Gastroesophageal sphincter (tissue), 4 donors: ENCODE measurements around the gene SIGLEC6. TPM values are rescaled to one million over a fixed set of nuclear protein-coding genes. Genes with fewer than 3 reads are reported as not detected.

ENCODE experiments used
- ATAC-seq: fragments of 150-250 bp; one replicate; pipeline ENCODE4 v1.9.1; 2016; ENCODE audit warnings: mild to moderate bottlenecking, moderate library complexity
- H3K27ac ChIP-seq, 4 donors: fragments of 200-600 bp; sonication (generic) in 3 of 4; 1 replicate in 3 of 4; 2 replicates in 1 of 4; pipeline ENCODE4 v1.5.1; 2016 to 2019
- H3K27me3 ChIP-seq: fragments of 200-600 bp; sonication (generic); one replicate; pipeline ENCODE4 v1.5.1; 2019
- H3K36me3 ChIP-seq, 2 donors: fragments of 200-600 bp; sonication (generic); one replicate each; pipeline ENCODE4 v1.5.1; 2019; ENCODE audit warnings: control low read depth in 1 of 2
- H3K4me1 ChIP-seq, 3 donors: fragments of 200-600 bp; sonication (generic); 1 replicate in 2 of 3; 2 replicates in 1 of 3; pipeline ENCODE4 v1.5.1; 2016 to 2019; ENCODE audit warnings: control low read depth in 2 of 3
- H3K4me3 ChIP-seq, 2 donors: fragments of 200-600 bp; sonication (generic); one replicate each; pipeline ENCODE4 v1.5.1; 2019; ENCODE audit warnings: mild to moderate bottlenecking in 1 of 2, moderate library complexity in 1 of 2
- H3K9me3 ChIP-seq, 3 donors: fragments of 200-600 bp; sonication (generic); one replicate each; pipeline ENCODE4 v1.5.1; 2017 to 2019; ENCODE audit warnings: control low read depth in 2 of 3
- CTCF ChIP-seq, 4 experiments: fragments of 200-600 bp in 2 of 4; fragments of 450-650 bp in 2 of 4; sonication (generic) in 1 of 4; IDR thresholded peaks; one replicate each; pipeline ENCODE4 v1.5.1; 2017 to 2019; ENCODE audit warnings: antibody characterized with exemption in 4 of 4, mild to moderate bottlenecking in 2 of 4, moderate library complexity in 2 of 4
- EP300 ChIP-seq: sonication (generic); formaldehyde crosslinking; IDR thresholded peaks from one replicate; pipeline ENCODE4 v1.6.1; 2017; ENCODE audit warnings: antibody characterized with exemption, mild to moderate bottlenecking
- POLR2A ChIP-seq, 2 donors: fragments of 450-650 bp; IDR thresholded peaks; one replicate each; pipeline ENCODE4 v1.6.1; 2017; ENCODE audit warnings: antibody characterized with exemption in 2 of 2, mild to moderate bottlenecking in 2 of 2, moderate library complexity in 1 of 2
- POLR2AphosphoS5 ChIP-seq: sonication (generic); formaldehyde crosslinking; IDR thresholded peaks from one replicate; pipeline ENCODE4 v1.6.1; 2017; ENCODE audit warnings: antibody characterized with exemption
- WGBS, 2 donors: methylation state at CpG; one replicate each; pipeline ENCODE4 v1.1.5; 2018; ENCODE audit warnings: low coverage in 1 of 2; 5-methylcytosine and 5-hydroxymethylcytosine counted together
- total RNA-seq, 4 donors: library from RNA; depleted of rRNA; stranded (reverse); fragments of >200 nt; gene quantifications; one replicate each; pipeline ENCODE4 v1.1.0, GENCODE V29; 2016

The SIGLEC6 gene
- total RNA-seq, 4 donors from 2014 or later, result 0.59 to 3.9 (median 3.1) TPM

- TF ChIP-seq EP300 (no peak), CTCF (IDR thresholded peaks at IDR 0.05) (no peak), POLR2AphosphoS5 (no peak), POLR2A (IDR thresholded peaks at IDR 0.05) (no peak)
- ATAC-seq, result no peak
- H3K4me3 ChIP-seq, result no peak overlapping the region
- H3K36me3 ChIP-seq, result no peaks in the 10 kb centered on the region
- peaks cover 0 to 9% (median 0%) of the 10 kb centered on the region in 3 donors for H3K9me3 ChIP-seq
- peaks cover 48% of the 10 kb centered on the region for H3K27me3 ChIP-seq
- no peaks in the 10 kb centered on the region for H3K4me1 ChIP-seq
- WGBS, 2 donors, result 30 to 40% methylated on average over 2 of the region's 2 CpGs
- no peak overlapping the region for H3K27ac ChIP-seq
Measured at GRCh38 chr19:51513968-51514367, 17.5 kb downstream of the SIGLEC6 start.

- TF ChIP-seq POLR2AphosphoS5 (no peak), POLR2A (IDR thresholded peaks at IDR 0.05) (no peak), CTCF (IDR thresholded peaks at IDR 0.05) (no peak), EP300 (no peak)
- peaks cover 46% of the 10 kb centered on the region for H3K27me3 ChIP-seq
- 6 to 10% methylated on average over 5 to 6 of the region's 6 CpGs for WGBS, 2 donors
Measured at GRCh38 chr19:51511353-51511752, 20.1 kb downstream of the SIGLEC6 start.

GRCh38 chr19:51509823-51510660, 21.4 kb downstream of the SIGLEC6 start:
- WGBS, 2 donors, result 23 to 56% methylated on average over 4 to 6 of the region's 7 CpGs
- H3K27me3 ChIP-seq, result peaks cover 46% of the 10 kb centered on the region
- no peak overlapping the region for H3K4me3 ChIP-seq
- no peaks in the 10 kb centered on the region for H3K36me3 ChIP-seq
- H3K9me3 ChIP-seq, result peaks cover 0 to 2% (median 0%) of the 10 kb centered on the region in 3 donors
- no peak for ATAC-seq
- H3K27ac ChIP-seq, result no peak overlapping the region
- no peak for TF ChIP-seq POLR2A (IDR thresholded peaks at IDR 0.05)
- TF ChIP-seq POLR2AphosphoS5, result no peak
- no peak for TF ChIP-seq EP300
- TF ChIP-seq CTCF (IDR thresholded peaks at IDR 0.05), result no peak
- H3K4me1 ChIP-seq, result no peaks in the 10 kb centered on the region

More at GRCh38 chr19:51511353-51511752, 20.1 kb downstream of the SIGLEC6 start:
- Histone ChIP-seq H3K27ac (no peak overlapping the region), H3K9me3 (no peaks in the 10 kb centered on the region), H3K4me1 (no peaks in the 10 kb centered on the region), H3K4me3 (no peak overlapping the region), H3K36me3 (no peaks in the 10 kb centered on the region)
- ATAC-seq, result no peak

- WGBS, 2 donors, result 44 to 92% methylated on average over 1 to 3 of the region's 3 CpGs
- no peak overlapping the region for H3K27ac ChIP-seq
- H3K36me3 ChIP-seq, result no peaks in the 10 kb centered on the region
- peaks cover 46% of the 10 kb centered on the region for H3K27me3 ChIP-seq
- peaks cover 0 to 17% (median 0%) of the 10 kb centered on the region in 3 donors for H3K9me3 ChIP-seq
- ATAC-seq, result no peak
- H3K4me3 ChIP-seq, result no peak overlapping the region
- H3K4me1 ChIP-seq, result no peaks in the 10 kb centered on the region
- TF ChIP-seq EP300, result no peak
- TF ChIP-seq POLR2AphosphoS5, result no peak
- TF ChIP-seq POLR2A (IDR thresholded peaks at IDR 0.05), result no peak
- no peak for TF ChIP-seq CTCF (IDR thresholded peaks at IDR 0.05)
Measured at GRCh38 chr19:51508059-51508733, 23.3 kb downstream of the SIGLEC6 start.
